Measurements from ENCODE around the gene IQCF2. TPM values are rescaled to one million over a fixed set of nuclear protein-coding genes. Genes with fewer than 3 reads are reported as not detected.

The IQCF2 gene
- total and polyA plus RNA-seq, 9 of the 15 experiments (the other 6 are each of a cell fraction or from before 2014, with no cell fraction given) = not detected

DNA sequence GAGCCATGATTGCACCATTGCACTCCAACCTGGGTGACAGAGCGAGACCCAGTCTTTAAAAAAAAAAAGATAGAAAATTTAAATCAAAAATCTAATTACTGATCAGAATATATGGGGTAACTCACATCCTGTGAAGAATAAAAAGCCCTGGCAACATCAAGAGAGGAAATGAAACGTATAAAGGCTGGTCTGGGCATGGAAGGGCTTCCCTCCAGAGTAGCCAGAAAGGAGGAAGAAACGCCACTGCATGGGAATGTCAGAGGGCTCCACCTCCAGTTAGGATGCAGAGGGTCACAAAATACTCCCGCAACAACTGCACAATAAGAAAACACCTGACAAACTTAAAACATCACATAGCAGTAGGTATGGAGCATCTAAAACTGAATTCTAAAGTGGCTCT is 46.6 kb downstream of the IQCF2 start:
- DNase-seq (ENCODE audit: extremely low read depth in 1 of 4, low spot score in 3 of 4) (no peak), FAIRE-seq (no peak), ATAC-seq (no peak)
- no peak overlapping the region for H3K4me2 ChIP-seq (ENCODE audit: insufficient read depth, low read length)
- ChIA-PET POLR2A (no interaction called here), CTCF (ENCODE audit: low intra/inter-chr PET ratio) (no interaction called here)
- H3K9me1 ChIP-seq (ENCODE audit: control insufficient read depth, insufficient read depth, low read length) = no peaks in the 10 kb centered on the region
- no peaks in the 10 kb centered on the region for H3K36me3 ChIP-seq (ENCODE audit: control insufficient read depth, insufficient read depth, low read length)
- no TSS peak for BruUV-seq (replicated peaks)
- 0% methylated on average over 2 of the region's 4 CpGs for WGBS (ENCODE audit: insufficient coverage, low coverage, missing lambda C conversion rate)
- H3K27me3 ChIP-seq (ENCODE audit: control insufficient read depth in 2 of 2, insufficient read depth in 2 of 2, low read length in 2 of 2) = no peaks in the 10 kb centered on the region; a peak in 1 of 5 replicates
- H3K9ac ChIP-seq (ENCODE audit: insufficient read depth in 1 of 2, low read depth in 2 of 2, low read length in 2 of 2) = no peak overlapping the region
- no peaks in the 10 kb centered on the region for H4K20me1 ChIP-seq (replicated peaks; ENCODE audit: control insufficient read depth, insufficient read depth, low read length)
- intact Hi-C loops (cut with micrococcal nuclease) (no loop called here), in situ Hi-C loops (cut with MboI) (no loop called here)
- H3K4me3 ChIP-seq = no peak overlapping the region
- H3K4me1 ChIP-seq (replicated peaks in 1 of 2; ENCODE audit: control insufficient read depth in 2 of 2, insufficient read depth in 2 of 2, low read length in 2 of 2) = no peaks in the 10 kb centered on the region
- no peaks in the 10 kb centered on the region for H3K79me2 ChIP-seq (ENCODE audit: control insufficient read depth, insufficient read depth, low read length)
- H2AFZ ChIP-seq (ENCODE audit: low read depth, low read length) = no peak overlapping the region
- H3K9me3 ChIP-seq (replicated peaks; ENCODE audit: control insufficient read depth, insufficient read depth, low read depth, low read length) = no peaks in the 10 kb centered on the region
- no peak for TF ChIP-seq MCM5 (IDR thresholded peaks at IDR 0.05; ENCODE audit: low read depth)
- TF ChIP-seq ZNF143 (CRISPR knock-in tag; IDR thresholded peaks at IDR 0.05) = no peak
- no peak for TF ChIP-seq FUS (optimal IDR thresholded peaks at IDR 0.05; ENCODE audit: low read depth, low read length)
- TF ChIP-seq, protein P1, sequence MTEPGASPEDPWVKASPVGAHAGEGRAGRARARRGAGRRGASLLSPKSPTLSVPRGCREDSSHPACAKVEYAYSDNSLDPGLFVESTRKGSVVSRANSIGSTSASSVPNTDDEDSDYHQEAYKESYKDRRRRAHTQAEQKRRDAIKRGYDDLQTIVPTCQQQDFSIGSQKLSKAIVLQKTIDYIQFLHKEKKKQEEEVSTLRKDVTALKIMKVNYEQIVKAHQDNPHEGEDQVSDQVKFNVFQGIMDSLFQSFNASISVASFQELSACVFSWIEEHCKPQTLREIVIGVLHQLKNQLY (CRISPR knock-in tag; conservative IDR thresholded peaks at IDR 0.05) = no peak
- TF ChIP-seq STAG1 (CRISPR knock-in tag; IDR thresholded peaks at IDR 0.05; ENCODE audit: borderline replicate concordance) = no peak
- no peak overlapping the region for H3K27ac ChIP-seq (ENCODE audit: extremely low read depth, low read depth, low read length)

Small RNA genes lying within 50 kb of the gene (small RNA-seq; reads per million reads assigned to genes)
- 0.22 reads per million for gene RN7SL504P

Other genes with a start within 250 kb of the IQCF2 start
Only the 7 nearest of the 14 such genes appear.
- not detected in 2 replicates for gene IQCF6, start 82.4 kb upstream of the IQCF2 start, total RNA-seq (2014; rRNA removed)
- gene IQCF6, start 82.4 kb upstream of the IQCF2 start, total RNA-seq (2014; rRNA removed; fragmentation: Illumina TruSeq; extraction: Trizol) = not detected in 2 replicates
- gene IQCF6, start 82.4 kb upstream of the IQCF2 start, total RNA-seq (2015; rRNA removed; fragmentation: Illumina TruSeq; extraction: Trizol) = not detected in 2 replicates
- gene IQCF6, start 82.4 kb upstream of the IQCF2 start, total RNA-seq (2021) = not detected in 2 replicates
- not detected in 2 replicates for gene IQCF6, start 82.4 kb upstream of the IQCF2 start, polyA plus RNA-seq (2011; rRNA removed)
- gene IQCF6, start 82.4 kb upstream of the IQCF2 start, polyA plus RNA-seq (2014; fragmentation: Illumina TruSeq; extraction: Trizol) = not detected in 2 replicates
- not detected for gene IQCF6, start 82.4 kb upstream of the IQCF2 start, polyA plus RNA-seq (2014; fragmentation: Nextera tagmentation; extraction: Ambion mirVana)
- gene IQCF6, start 82.4 kb upstream of the IQCF2 start, polyA plus RNA-seq (2014; rRNA removed) = not detected in 2 replicates
- not detected in 2 replicates for gene IQCF5, start 14.0 kb downstream of the IQCF2 start, total RNA-seq (2014; rRNA removed)
- not detected in 2 replicates for gene IQCF5, start 14.0 kb downstream of the IQCF2 start, total RNA-seq (2014; rRNA removed; fragmentation: Illumina TruSeq; extraction: Trizol)
- gene IQCF5, start 14.0 kb downstream of the IQCF2 start, total RNA-seq (2015; rRNA removed; fragmentation: Illumina TruSeq; extraction: Trizol) = not detected in 2 replicates
- not detected in 2 replicates for gene IQCF5, start 14.0 kb downstream of the IQCF2 start, total RNA-seq (2021)
- gene IQCF5, start 14.0 kb downstream of the IQCF2 start, polyA plus RNA-seq (2011; rRNA removed) = not detected in 2 replicates
- not detected in 2 replicates for gene IQCF5, start 14.0 kb downstream of the IQCF2 start, polyA plus RNA-seq (2014; fragmentation: Illumina TruSeq; extraction: Trizol)
- not detected for gene IQCF5, start 14.0 kb downstream of the IQCF2 start, polyA plus RNA-seq (2014; fragmentation: Nextera tagmentation; extraction: Ambion mirVana)
- gene IQCF5, start 14.0 kb downstream of the IQCF2 start, polyA plus RNA-seq (2014; rRNA removed) = not detected in 2 replicates
- gene IQCF1, start 41.7 kb downstream of the IQCF2 start, total RNA-seq (2014; rRNA removed) = not detected in 2 replicates
- not detected in 2 replicates for gene IQCF1, start 41.7 kb downstream of the IQCF2 start, total RNA-seq (2014; rRNA removed; fragmentation: Illumina TruSeq; extraction: Trizol)
- not detected in 2 replicates for gene IQCF1, start 41.7 kb downstream of the IQCF2 start, total RNA-seq (2015; rRNA removed; fragmentation: Illumina TruSeq; extraction: Trizol)
- gene IQCF1, start 41.7 kb downstream of the IQCF2 start, total RNA-seq (2021) = not detected in 2 replicates
- gene IQCF1, start 41.7 kb downstream of the IQCF2 start, polyA plus RNA-seq (2011; rRNA removed) = not detected in 2 replicates
- not detected in 2 replicates for gene IQCF1, start 41.7 kb downstream of the IQCF2 start, polyA plus RNA-seq (2014; fragmentation: Illumina TruSeq; extraction: Trizol)
- gene IQCF1, start 41.7 kb downstream of the IQCF2 start, polyA plus RNA-seq (2014; fragmentation: Nextera tagmentation; extraction: Ambion mirVana) = not detected
- gene IQCF1, start 41.7 kb downstream of the IQCF2 start, polyA plus RNA-seq (2014; rRNA removed) = not detected in 2 replicates
- gene RRP9, start 80.3 kb downstream of the IQCF2 start, total RNA-seq (2014; rRNA removed) = 62.6 and 68.5 TPM in 2 replicates
- 15.7 and 29.1 TPM in 2 replicates for gene RRP9, start 80.3 kb downstream of the IQCF2 start, total RNA-seq (2014; rRNA removed; fragmentation: Illumina TruSeq; extraction: Trizol)
- 48.9 and 52.4 TPM in 2 replicates for gene RRP9, start 80.3 kb downstream of the IQCF2 start, total RNA-seq (2015; rRNA removed; fragmentation: Illumina TruSeq; extraction: Trizol)
- 64.1 and 67.0 TPM in 2 replicates for gene RRP9, start 80.3 kb downstream of the IQCF2 start, total RNA-seq (2021)
- 20.3 and 23.1 TPM in 2 replicates for gene RRP9, start 80.3 kb downstream of the IQCF2 start, polyA plus RNA-seq (2011; rRNA removed)
- 45.9 and 55.5 TPM in 2 replicates for gene RRP9, start 80.3 kb downstream of the IQCF2 start, polyA plus RNA-seq (2014; fragmentation: Illumina TruSeq; extraction: Trizol)
- 10 to 100 TPM in 1 of 2 experiments, 1 to 10 TPM in 1; 5.2 to 12.9 TPM for gene RRP9, start 80.3 kb downstream of the IQCF2 start, polyA plus RNA-seq (2014; fragmentation: Nextera tagmentation; extraction: Ambion mirVana)
- gene RRP9, start 80.3 kb downstream of the IQCF2 start, polyA plus RNA-seq (2014; rRNA removed) = 62.1 and 64.4 TPM in 2 replicates
- gene PARP3, start 80.7 kb downstream of the IQCF2 start, total RNA-seq (2014; rRNA removed) = 5.2 and 6.2 TPM in 2 replicates
- 1.9 and 2.2 TPM in 2 replicates for gene PARP3, start 80.7 kb downstream of the IQCF2 start, total RNA-seq (2014; rRNA removed; fragmentation: Illumina TruSeq; extraction: Trizol)
- 4.6 and 4.7 TPM in 2 replicates for gene PARP3, start 80.7 kb downstream of the IQCF2 start, total RNA-seq (2015; rRNA removed; fragmentation: Illumina TruSeq; extraction: Trizol)
- gene PARP3, start 80.7 kb downstream of the IQCF2 start, total RNA-seq (2021) = 4.8 and 6.5 TPM in 2 replicates
- 3.7 and 6.6 TPM in 2 replicates for gene PARP3, start 80.7 kb downstream of the IQCF2 start, polyA plus RNA-seq (2011; rRNA removed)
- gene PARP3, start 80.7 kb downstream of the IQCF2 start, polyA plus RNA-seq (2014; fragmentation: Illumina TruSeq; extraction: Trizol) = 4.5 and 5.3 TPM in 2 replicates
- under 1 TPM; 0.46 to 0.55 TPM for gene PARP3, start 80.7 kb downstream of the IQCF2 start, polyA plus RNA-seq (2014; fragmentation: Nextera tagmentation; extraction: Ambion mirVana)
- 6.6 TPM in 2 replicates for gene PARP3, start 80.7 kb downstream of the IQCF2 start, polyA plus RNA-seq (2014; rRNA removed)
- not detected in 2 replicates for gene GPR62, start 93.8 kb downstream of the IQCF2 start, total RNA-seq (2014; rRNA removed)
- gene GPR62, start 93.8 kb downstream of the IQCF2 start, total RNA-seq (2014; rRNA removed; fragmentation: Illumina TruSeq; extraction: Trizol) = not detected in 2 replicates
- not detected in 2 replicates for gene GPR62, start 93.8 kb downstream of the IQCF2 start, total RNA-seq (2015; rRNA removed; fragmentation: Illumina TruSeq; extraction: Trizol)
- gene GPR62, start 93.8 kb downstream of the IQCF2 start, total RNA-seq (2021) = not detected in 2 replicates
- gene GPR62, start 93.8 kb downstream of the IQCF2 start, polyA plus RNA-seq (2011; rRNA removed) = not detected in 2 replicates
- not detected in 2 replicates for gene GPR62, start 93.8 kb downstream of the IQCF2 start, polyA plus RNA-seq (2014; fragmentation: Illumina TruSeq; extraction: Trizol)
- gene GPR62, start 93.8 kb downstream of the IQCF2 start, polyA plus RNA-seq (2014; fragmentation: Nextera tagmentation; extraction: Ambion mirVana) = not detected
- not detected in 2 replicates for gene GPR62, start 93.8 kb downstream of the IQCF2 start, polyA plus RNA-seq (2014; rRNA removed)
- gene PCBP4, start 105.8 kb downstream of the IQCF2 start, total RNA-seq (2014; rRNA removed) = 4.6 and 4.9 TPM in 2 replicates
- 0.73 and 0.93 TPM in 2 replicates for gene PCBP4, start 105.8 kb downstream of the IQCF2 start, total RNA-seq (2014; rRNA removed; fragmentation: Illumina TruSeq; extraction: Trizol)
- gene PCBP4, start 105.8 kb downstream of the IQCF2 start, total RNA-seq (2015; rRNA removed; fragmentation: Illumina TruSeq; extraction: Trizol) = 1.6 and 2.1 TPM in 2 replicates
- gene PCBP4, start 105.8 kb downstream of the IQCF2 start, total RNA-seq (2021) = 4.7 and 5.7 TPM in 2 replicates
- gene PCBP4, start 105.8 kb downstream of the IQCF2 start, polyA plus RNA-seq (2011; rRNA removed) = 3.1 and 5.5 TPM in 2 replicates
- 2.6 and 4.7 TPM in 2 replicates for gene PCBP4, start 105.8 kb downstream of the IQCF2 start, polyA plus RNA-seq (2014; fragmentation: Illumina TruSeq; extraction: Trizol)
- gene PCBP4, start 105.8 kb downstream of the IQCF2 start, polyA plus RNA-seq (2014; fragmentation: Nextera tagmentation; extraction: Ambion mirVana) = under 1 TPM; 0.06 to 0.07 TPM
- 5.8 and 6.4 TPM in 2 replicates for gene PCBP4, start 105.8 kb downstream of the IQCF2 start, polyA plus RNA-seq (2014; rRNA removed)

Measured in K562 (cell line).